ENCODE results near the gene NLRP9. TPM values are rescaled to one million over a fixed set of nuclear protein-coding genes. Genes with fewer than 3 reads are reported as not detected.

NLRP9 gene
- total and polyA plus RNA-seq, 2 of the 13 experiments (the other 11 are each of a cell fraction or from before 2014, with no cell fraction given) = not detected

GRCh38 chr19:55660404-55660803 lies 77.8 kb downstream of the NLRP9 start:
- Histone ChIP-seq H3K9ac (ENCODE audit: insufficient read depth, low read depth, low read length) (no peak overlapping the region), H3K9me3 (ENCODE audit: low read length) (no peaks in the 10 kb centered on the region), H3K4me3 (replicated peaks in 1 of 3; ENCODE audit: insufficient read depth in 1 of 3, low read depth in 2 of 3, low read length in 3 of 3) (no peak overlapping the region), H4K20me1 (ENCODE audit: insufficient read depth, low read length) (peaks cover 52% of the 10 kb centered on the region), H3K4me1 (ENCODE audit: insufficient read depth, low read length) (peaks cover 24% of the 10 kb centered on the region), H3K27me3 (ENCODE audit: control insufficient read depth in 1 of 2, insufficient read depth in 2 of 2, low read length in 2 of 2) (no peaks in the 10 kb centered on the region; a peak in 1 of 5 replicates), H3K36me3 (replicated peaks in 1 of 2; ENCODE audit: control insufficient read depth in 1 of 2, insufficient read depth in 2 of 2, low read length in 2 of 2) (peaks cover 37 to 60% of the 10 kb centered on the region in 2 experiments), H3K4me2 (ENCODE audit: low read depth, low read length) (no peak overlapping the region), H3K79me2 (ENCODE audit: insufficient read depth, low read length) (peaks cover 67% of the 10 kb centered on the region), H3K27ac (ENCODE audit: extremely low read length, insufficient read depth, low read length) (no peak overlapping the region), H2AFZ (ENCODE audit: low read length) (no peak overlapping the region)
- ATAC-seq (no peak), DNase-seq (ENCODE audit: low spot score) (no peak), FAIRE-seq (no peak)
- no peak for TF ChIP-seq SKI (IDR thresholded peaks at IDR 0.05; ENCODE audit: partially characterized antibody)
- no peak for TF ChIP-seq SMAD3 (CRISPR knock-in tag; IDR thresholded peaks at IDR 0.05)
- TF ChIP-seq NFYB (CRISPR knock-in tag; IDR thresholded peaks at IDR 0.05) = no peak
- TF ChIP-seq ZNF343 (CRISPR knock-in tag; IDR thresholded peaks at IDR 0.05) = no peak
- no peak for TF ChIP-seq ZXDC (CRISPR knock-in tag; IDR thresholded peaks at IDR 0.05)
- no peak for TF ChIP-seq BCL6 (CRISPR knock-in tag; IDR thresholded peaks at IDR 0.05)
- no peak for TF ChIP-seq NR2F1 (CRISPR knock-in tag; IDR thresholded peaks at IDR 0.05)
- no peak for TF ChIP-seq FOXA3 (CRISPR knock-in tag; IDR thresholded peaks at IDR 0.05)
- TF ChIP-seq ZBED4 (CRISPR knock-in tag; IDR thresholded peaks at IDR 0.05; ENCODE audit: borderline replicate concordance) = no peak
- no peak for TF ChIP-seq TSC22D2 (CRISPR knock-in tag; IDR thresholded peaks at IDR 0.05; ENCODE audit: borderline replicate concordance)
- no peak for TF ChIP-seq ZNF430 (CRISPR knock-in tag; IDR thresholded peaks at IDR 0.05)
- WGBS (ENCODE audit: low lambda C conversion rate) = 97% methylated on average over 10 of the region's 12 CpGs
- in situ Hi-C loops (cut with HindIII; ENCODE audit: extremely low pct_ligation_motif_present, low pct_unique_long_range_greater_than_20kb) = no loop called here
- ChIA-PET POLR2A (no interaction called here), CTCF (ENCODE audit: low intra/inter-chr PET ratio, low total read pairs) (no interaction called here)
- intact Hi-C loops (cut with micrococcal nuclease; ENCODE audit: unreplicated experiment) = no loop called here
- no TSS peak for BruUV-seq (replicated peaks)
